Measurements from ENCODE around the gene CD99.
"Not testable (repeated sequence)": the region's sequence is repeated elsewhere in the genome, so short reads cannot be mapped to it uniquely, and the experiment has no call there.

Gene CD99

DNA sequence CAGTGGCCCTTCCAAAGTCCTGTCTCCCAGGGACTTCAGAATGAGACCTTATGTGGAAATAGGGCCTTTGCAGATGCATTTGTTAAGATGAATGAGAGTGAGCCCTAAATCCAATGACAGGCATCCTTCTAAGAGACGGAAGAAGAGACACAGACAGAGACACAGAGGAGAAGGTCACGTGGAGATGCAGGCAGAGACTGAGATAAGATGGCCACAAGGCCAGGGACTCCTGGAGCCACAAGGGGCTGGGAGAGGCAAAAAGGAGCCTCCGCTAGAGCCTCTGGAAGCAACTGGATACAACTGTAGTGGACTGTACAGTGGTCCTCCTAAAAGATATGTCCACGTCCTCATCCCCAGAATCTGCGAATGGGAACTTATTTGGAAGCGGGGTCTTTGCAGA, 19.0 kb upstream of the CD99 start:
- Histone ChIP-seq H3K27me3 (ENCODE audit: insufficient read depth, low read length, poor library complexity, severe bottlenecking) (no peaks in the 10 kb centered on the region), H3K79me2 (ENCODE audit: insufficient read depth, low read length) (no peaks in the 10 kb centered on the region), H4K20me1 (ENCODE audit: insufficient read depth, low read length, poor library complexity, severe bottlenecking) (no peaks in the 10 kb centered on the region), H3F3A (ENCODE audit: low read depth) (no peaks in the 10 kb centered on the region), H3K4me1 (ENCODE audit: insufficient read depth, low read length, poor library complexity, severe bottlenecking) (no peaks in the 10 kb centered on the region), H3K4me3 (ENCODE audit: low read length, poor library complexity, severe bottlenecking) (no peak overlapping the region), H3K36me3 (ENCODE audit: insufficient read depth, low read length) (no peaks in the 10 kb centered on the region), H3K9me2 (replicated peaks; ENCODE audit: low read depth, low read length) (no peaks in the 10 kb centered on the region), H3K9me3 (ENCODE audit: insufficient read depth, low read depth, low read length) (no peaks in the 10 kb centered on the region), H2AFZ (ENCODE audit: low read length) (no peak overlapping the region), H3K4me2 (ENCODE audit: low read depth, low read length, poor library complexity, severe bottlenecking) (no peak overlapping the region), H3K9ac (ENCODE audit: low read depth, low read length, poor library complexity, severe bottlenecking) (no peak overlapping the region)
- TF ChIP-seq, protein P1, sequence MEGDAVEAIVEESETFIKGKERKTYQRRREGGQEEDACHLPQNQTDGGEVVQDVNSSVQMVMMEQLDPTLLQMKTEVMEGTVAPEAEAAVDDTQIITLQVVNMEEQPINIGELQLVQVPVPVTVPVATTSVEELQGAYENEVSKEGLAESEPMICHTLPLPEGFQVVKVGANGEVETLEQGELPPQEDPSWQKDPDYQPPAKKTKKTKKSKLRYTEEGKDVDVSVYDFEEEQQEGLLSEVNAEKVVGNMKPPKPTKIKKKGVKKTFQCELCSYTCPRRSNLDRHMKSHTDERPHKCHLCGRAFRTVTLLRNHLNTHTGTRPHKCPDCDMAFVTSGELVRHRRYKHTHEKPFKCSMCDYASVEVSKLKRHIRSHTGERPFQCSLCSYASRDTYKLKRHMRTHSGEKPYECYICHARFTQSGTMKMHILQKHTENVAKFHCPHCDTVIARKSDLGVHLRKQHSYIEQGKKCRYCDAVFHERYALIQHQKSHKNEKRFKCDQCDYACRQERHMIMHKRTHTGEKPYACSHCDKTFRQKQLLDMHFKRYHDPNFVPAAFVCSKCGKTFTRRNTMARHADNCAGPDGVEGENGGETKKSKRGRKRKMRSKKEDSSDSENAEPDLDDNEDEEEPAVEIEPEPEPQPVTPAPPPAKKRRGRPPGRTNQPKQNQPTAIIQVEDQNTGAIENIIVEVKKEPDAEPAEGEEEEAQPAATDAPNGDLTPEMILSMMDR (conservative IDR thresholded peaks at IDR 0.05; ENCODE audit: low read length): no peak
- TF ChIP-seq EZH2phosphoT487 (IDR thresholded peaks at IDR 0.05; ENCODE audit: borderline replicate concordance): no peak

DNA sequence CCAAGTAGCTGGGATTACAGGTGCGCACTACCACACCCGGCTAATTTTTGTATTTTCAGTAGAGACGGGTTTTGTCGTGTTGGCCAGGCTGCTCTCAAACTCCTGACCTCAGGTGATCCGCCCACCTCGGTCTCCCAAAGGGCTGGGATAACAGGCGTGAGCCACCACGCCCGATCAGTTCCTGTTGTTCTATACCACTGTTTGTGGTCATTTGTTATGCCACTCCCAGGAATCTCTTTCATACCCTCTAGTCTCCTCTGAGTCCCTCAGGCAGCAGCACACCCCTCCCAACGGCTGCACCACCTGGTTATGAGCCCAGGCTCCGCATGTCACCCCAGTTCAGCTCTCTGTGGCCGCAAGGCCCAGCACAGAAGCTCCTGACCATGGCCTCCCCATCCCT, 17.5 kb upstream of the CD99 start:
- H2AFZ ChIP-seq (ENCODE audit: low read length): no peak overlapping the region
- H3K9ac ChIP-seq (ENCODE audit: low read depth, low read length, poor library complexity, severe bottlenecking): no peak overlapping the region
- H4K20me1 ChIP-seq (ENCODE audit: insufficient read depth, low read length, poor library complexity, severe bottlenecking): no peaks in the 10 kb centered on the region
- no peaks in the 10 kb centered on the region for H3K79me2 ChIP-seq (ENCODE audit: insufficient read depth, low read length)
- no peaks in the 10 kb centered on the region for H3K4me1 ChIP-seq (ENCODE audit: insufficient read depth, low read length, poor library complexity, severe bottlenecking)
- no peaks in the 10 kb centered on the region for H3F3A ChIP-seq (ENCODE audit: low read depth)
- H3K36me3 ChIP-seq (ENCODE audit: insufficient read depth, low read length): no peaks in the 10 kb centered on the region
- TF ChIP-seq, protein P1 (conservative IDR thresholded peaks at IDR 0.05; ENCODE audit: low read length): no peak
- TF ChIP-seq EZH2phosphoT487 (IDR thresholded peaks at IDR 0.05; ENCODE audit: borderline replicate concordance): no peak
- H3K4me3 ChIP-seq (ENCODE audit: low read length, poor library complexity, severe bottlenecking): no peak overlapping the region
- H3K27me3 ChIP-seq (ENCODE audit: insufficient read depth, low read length, poor library complexity, severe bottlenecking): no peaks in the 10 kb centered on the region
- no peak overlapping the region for H3K4me2 ChIP-seq (ENCODE audit: low read depth, low read length, poor library complexity, severe bottlenecking)
- H3K9me3 ChIP-seq (ENCODE audit: insufficient read depth, low read depth, low read length): no peaks in the 10 kb centered on the region
- H3K9me2 ChIP-seq (replicated peaks; ENCODE audit: low read depth, low read length): no peaks in the 10 kb centered on the region

DNA sequence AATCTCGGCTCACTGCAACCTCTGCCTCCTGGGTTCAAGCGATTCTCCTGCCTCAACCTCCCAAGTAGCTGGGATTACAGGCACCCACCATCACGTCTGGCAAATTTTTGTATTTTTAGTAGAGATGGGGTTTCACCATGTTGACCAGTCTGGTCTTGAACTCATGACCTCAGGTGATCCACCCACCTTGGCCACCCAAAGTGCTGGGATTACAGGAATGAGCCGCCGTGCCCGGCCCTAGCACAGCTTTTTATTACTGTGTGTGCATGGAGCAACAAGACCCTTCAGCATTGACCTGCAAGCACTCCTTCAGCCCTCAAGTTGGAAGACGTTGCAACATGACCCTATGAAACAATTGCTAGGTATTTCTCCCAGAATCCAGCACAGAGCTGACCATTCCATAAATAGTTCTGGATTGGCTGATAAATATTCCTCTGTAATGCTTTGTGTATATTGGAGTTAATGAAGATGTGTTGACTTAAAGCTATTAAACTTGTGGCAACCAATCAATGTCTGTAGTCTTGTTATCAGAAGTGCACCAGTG, 15.4 kb upstream of the CD99 start:
- H3K9ac ChIP-seq (ENCODE audit: low read depth, low read length, poor library complexity, severe bottlenecking); H3K9me2 ChIP-seq (replicated peaks; ENCODE audit: low read depth, low read length); H4K20me1 ChIP-seq (ENCODE audit: insufficient read depth, low read length, poor library complexity, severe bottlenecking); H3K4me2 ChIP-seq (ENCODE audit: low read depth, low read length, poor library complexity, severe bottlenecking); H3K4me1 ChIP-seq (ENCODE audit: insufficient read depth, low read length, poor library complexity, severe bottlenecking); H3K79me2 ChIP-seq (ENCODE audit: insufficient read depth, low read length); H3F3A ChIP-seq (ENCODE audit: low read depth); H3K36me3 ChIP-seq (ENCODE audit: insufficient read depth, low read length); H3K27me3 ChIP-seq (ENCODE audit: insufficient read depth, low read length, poor library complexity, severe bottlenecking); H3K9me3 ChIP-seq (ENCODE audit: insufficient read depth, low read depth, low read length); H3K4me3 ChIP-seq (ENCODE audit: low read length, poor library complexity, severe bottlenecking); H2AFZ ChIP-seq (ENCODE audit: low read length): not testable (repeated sequence)
